ENCODE data around the gene NACC2.

DNA sequence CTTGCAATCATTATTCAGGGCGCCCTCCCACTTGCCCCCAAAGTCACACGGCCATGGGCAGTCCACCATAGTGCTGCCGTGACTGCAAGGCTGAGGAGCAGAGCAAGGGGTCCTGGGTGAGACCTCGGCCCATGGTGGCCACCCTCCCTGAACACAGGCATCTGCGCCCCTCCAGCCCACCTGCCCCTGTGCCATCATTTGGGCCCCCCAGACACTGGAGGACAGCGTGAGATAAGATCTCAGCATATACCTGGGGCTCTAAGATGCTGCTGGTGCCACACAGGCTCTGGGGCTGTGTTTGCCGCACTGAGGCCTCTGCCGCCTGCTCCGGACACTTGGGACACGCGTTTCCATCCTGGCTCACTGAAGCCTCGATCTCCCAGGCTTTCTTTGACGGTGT lies 20.1 kb upstream of the NACC2 start:
- TF ChIP-seq, protein P1, sequence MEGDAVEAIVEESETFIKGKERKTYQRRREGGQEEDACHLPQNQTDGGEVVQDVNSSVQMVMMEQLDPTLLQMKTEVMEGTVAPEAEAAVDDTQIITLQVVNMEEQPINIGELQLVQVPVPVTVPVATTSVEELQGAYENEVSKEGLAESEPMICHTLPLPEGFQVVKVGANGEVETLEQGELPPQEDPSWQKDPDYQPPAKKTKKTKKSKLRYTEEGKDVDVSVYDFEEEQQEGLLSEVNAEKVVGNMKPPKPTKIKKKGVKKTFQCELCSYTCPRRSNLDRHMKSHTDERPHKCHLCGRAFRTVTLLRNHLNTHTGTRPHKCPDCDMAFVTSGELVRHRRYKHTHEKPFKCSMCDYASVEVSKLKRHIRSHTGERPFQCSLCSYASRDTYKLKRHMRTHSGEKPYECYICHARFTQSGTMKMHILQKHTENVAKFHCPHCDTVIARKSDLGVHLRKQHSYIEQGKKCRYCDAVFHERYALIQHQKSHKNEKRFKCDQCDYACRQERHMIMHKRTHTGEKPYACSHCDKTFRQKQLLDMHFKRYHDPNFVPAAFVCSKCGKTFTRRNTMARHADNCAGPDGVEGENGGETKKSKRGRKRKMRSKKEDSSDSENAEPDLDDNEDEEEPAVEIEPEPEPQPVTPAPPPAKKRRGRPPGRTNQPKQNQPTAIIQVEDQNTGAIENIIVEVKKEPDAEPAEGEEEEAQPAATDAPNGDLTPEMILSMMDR (IDR thresholded peaks at IDR 0.05; ENCODE audit: low read depth, low read length), result no peak
- no peak for TF ChIP-seq EZH2phosphoT487 (IDR thresholded peaks at IDR 0.05; ENCODE audit: low read depth)

Data from OCI-LY3 (cell line).